Body of pancreas (tissue), 4 donors: Measurements from ENCODE around the gene SHISAL1.

Experiments
- CTCF ChIP-seq, 7 experiments: fragments of 450-650 bp in 4 of 7; fragments of 200-600 bp in 3 of 7; sonication (generic) in 3 of 7; IDR thresholded peaks; one replicate each; pipeline ENCODE4 v1.5.1; 2016 to 2019; ENCODE audit warnings: antibody characterized with exemption in 7 of 7
- POLR2A ChIP-seq, 3 donors: fragments of 450-650 bp; IDR thresholded peaks; one replicate each; pipeline ENCODE4 v1.6.1; 2016; ENCODE audit warnings: antibody characterized with exemption in 3 of 3, mild to moderate bottlenecking in 2 of 3

GRCh38 chr22:44212936-44213335 lies 99.8 kb downstream of the SHISAL1 start:
- TF ChIP-seq CTCF (IDR thresholded peaks at IDR 0.05) = no peak
- no peak for TF ChIP-seq POLR2A (IDR thresholded peaks at IDR 0.05)
